ENCODE data around the gene TCF4. TPM values are rescaled to one million over a fixed set of nuclear protein-coding genes. Genes with fewer than 3 reads are reported as not detected.

The TCF4 gene
- polyA plus RNA-seq, 4 donors = 55.7 to 78.2 (median 72.4) TPM

DNA sequence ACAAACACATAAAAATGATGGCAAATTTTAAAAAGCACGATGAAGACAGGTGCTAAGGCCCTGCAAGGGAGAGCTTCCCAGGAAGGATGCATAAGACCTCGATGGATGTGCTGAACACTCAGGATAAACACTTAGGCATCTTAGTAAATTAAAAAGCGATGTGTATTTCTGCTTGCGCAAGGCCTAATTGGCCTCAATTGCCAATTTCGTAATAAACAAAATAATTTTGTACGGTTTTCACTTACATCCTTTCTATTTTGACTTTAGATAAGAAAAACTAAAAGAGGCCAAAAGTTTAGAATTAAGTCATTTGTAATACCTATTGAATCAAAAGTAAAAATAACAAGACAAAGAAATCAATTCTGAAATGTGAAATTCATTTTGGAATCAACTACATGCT lies 189.1 kb downstream of the TCF4 start:
- no peak for DNase-seq (ENCODE audit: low read depth in 4 of 4, low spot score in 3 of 4)

- no peak for DNase-seq (ENCODE audit: low read depth in 4 of 4, low spot score in 3 of 4)
These were observed 191.0 kb downstream of the TCF4 start for GRCh38 chr18:55396979-55397378.

GRCh38 chr18:55396267-55396905 lies 191.6 kb downstream of the TCF4 start:
- no peak for DNase-seq (ENCODE audit: low read depth in 4 of 4, low spot score in 3 of 4)

- no peak for DNase-seq (ENCODE audit: low read depth in 4 of 4, low spot score in 3 of 4)
These were observed 192.2 kb downstream of the TCF4 start for GRCh38 chr18:55395799-55396198.

- no peak for DNase-seq (ENCODE audit: low read depth in 4 of 4, low spot score in 3 of 4)
These were observed 197.1 kb downstream of the TCF4 start for GRCh38 chr18:55390898-55391297.

GRCh38 chr18:55387139-55387984 lies 200.6 kb downstream of the TCF4 start:
- peak in 1 of 4 donors; percentile 23 for DNase-seq (ENCODE audit: low read depth in 4 of 4, low spot score in 3 of 4)

- DNase-seq (ENCODE audit: low read depth in 4 of 4, low spot score in 3 of 4) = no peak
These were observed 201.4 kb downstream of the TCF4 start for GRCh38 chr18:55386545-55386944.

DNA sequence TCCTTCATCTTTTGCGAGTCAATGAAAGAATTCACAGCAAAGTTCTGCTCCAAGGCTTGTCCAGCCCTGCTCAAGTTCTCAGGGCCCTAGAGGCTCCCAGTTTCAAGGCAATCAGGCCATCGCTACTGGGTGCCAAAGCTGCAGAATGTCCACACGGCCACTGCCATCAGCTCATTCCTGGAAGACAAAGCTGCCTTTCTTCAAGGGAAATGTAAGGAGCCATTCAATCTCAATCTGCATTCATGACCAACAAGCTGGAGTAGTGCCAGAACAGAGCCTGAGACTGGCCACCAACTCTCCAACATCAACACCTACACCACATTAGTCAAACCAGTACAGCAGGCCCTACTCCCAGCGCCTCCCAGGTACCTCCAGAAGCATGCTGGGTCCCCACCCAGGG lies 202.2 kb downstream of the TCF4 start:
- no peak for DNase-seq (ENCODE audit: low read depth in 4 of 4, low spot score in 3 of 4)

DNA sequence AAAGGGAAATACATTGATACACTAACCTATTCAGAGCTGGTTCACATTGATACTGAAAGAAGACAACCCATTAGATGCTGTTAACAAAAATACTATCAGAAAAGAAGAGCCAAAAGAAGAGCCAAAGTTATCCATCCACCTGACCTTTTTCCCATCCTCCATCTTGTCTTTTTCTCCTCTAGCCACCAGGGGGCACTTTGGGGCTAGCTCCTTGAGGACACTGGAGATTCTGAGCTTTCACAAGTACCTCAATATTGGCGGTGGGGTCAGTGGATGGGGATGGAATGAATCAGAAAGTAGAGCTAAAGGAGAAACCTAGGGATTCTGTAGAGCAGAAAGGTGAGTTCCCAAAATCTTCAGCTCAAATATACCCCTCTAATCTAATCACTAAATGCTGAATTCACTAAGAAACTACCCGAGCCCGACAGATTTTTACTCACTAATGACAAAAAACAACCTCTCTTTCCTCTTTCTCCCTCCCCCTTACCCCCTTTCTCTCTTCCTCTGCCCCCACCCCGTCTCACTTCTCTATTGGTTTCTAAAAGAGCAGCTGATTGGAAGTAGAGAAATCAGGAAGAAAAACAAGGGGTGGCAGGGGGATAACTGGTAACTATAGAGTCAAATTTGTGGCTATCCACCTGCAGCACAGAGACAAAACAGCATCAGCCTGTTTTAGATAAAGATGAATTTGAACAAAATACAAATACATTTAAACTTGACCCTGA lies 203.3 kb downstream of the TCF4 start:
- DNase-seq (ENCODE audit: low read depth in 4 of 4, low spot score in 3 of 4) = no peak

- DNase-seq (ENCODE audit: low read depth in 4 of 4, low spot score in 3 of 4) = no peak
These were observed 203.9 kb downstream of the TCF4 start for GRCh38 chr18:55384115-55384514.

DNA sequence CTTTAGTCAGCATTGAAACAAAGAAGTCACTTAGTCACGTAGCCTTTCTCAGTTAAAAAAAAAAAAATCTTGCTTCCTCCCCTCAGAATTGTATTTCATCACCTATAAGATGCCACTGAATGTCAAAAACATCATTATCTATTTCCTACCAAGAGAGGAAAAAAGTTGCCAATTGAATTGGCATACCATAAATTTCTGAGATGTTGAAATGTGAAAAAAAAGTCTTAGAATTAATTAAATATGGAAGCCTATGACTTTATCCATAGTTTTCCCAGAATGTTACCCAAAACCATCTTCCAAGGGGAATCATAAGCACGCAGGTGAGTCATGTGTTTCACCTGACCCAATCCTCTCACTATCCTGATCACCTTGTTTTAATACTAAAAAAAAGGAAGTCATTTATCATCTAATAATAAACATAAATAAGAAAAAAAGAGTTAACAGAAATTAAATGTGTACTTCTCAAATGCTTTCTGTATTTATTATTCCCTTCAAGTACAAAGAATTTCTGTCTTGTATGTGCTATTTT lies 205.7 kb downstream of the TCF4 start:
- DNase-seq (ENCODE audit: low read depth in 4 of 4, low spot score in 3 of 4) = no peak

GRCh38 chr18:55381277-55381676 lies 206.7 kb downstream of the TCF4 start:
- DNase-seq (ENCODE audit: low read depth in 4 of 4, low spot score in 3 of 4) = no peak

DNA sequence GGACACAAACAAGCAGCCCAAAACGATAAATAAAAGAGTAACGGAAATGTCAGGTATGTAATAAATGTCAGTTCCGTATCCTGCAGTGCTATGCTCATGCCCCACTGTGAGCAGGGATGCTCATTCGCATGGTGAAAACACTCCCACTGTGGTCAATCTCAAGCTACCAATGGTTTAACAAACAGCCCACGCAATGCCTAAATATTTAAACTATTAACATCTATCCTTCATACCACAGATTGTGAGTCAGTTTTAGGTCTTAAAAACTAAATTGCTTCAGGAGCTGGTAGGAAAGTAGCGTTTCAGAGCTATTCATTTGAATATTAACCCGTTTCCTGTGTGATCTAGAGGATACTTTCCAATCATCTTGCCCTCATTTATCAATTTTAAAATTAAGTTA lies 207.4 kb downstream of the TCF4 start:
- no peak for DNase-seq (ENCODE audit: low read depth in 4 of 4, low spot score in 3 of 4)

- no peak for DNase-seq (ENCODE audit: low read depth in 4 of 4, low spot score in 3 of 4)
These were observed 211.6 kb downstream of the TCF4 start for GRCh38 chr18:55376387-55376786.

GRCh38 chr18:55375930-55376329 lies 212.1 kb downstream of the TCF4 start:
- DNase-seq (ENCODE audit: low read depth in 4 of 4, low spot score in 3 of 4) = no peak

DNA sequence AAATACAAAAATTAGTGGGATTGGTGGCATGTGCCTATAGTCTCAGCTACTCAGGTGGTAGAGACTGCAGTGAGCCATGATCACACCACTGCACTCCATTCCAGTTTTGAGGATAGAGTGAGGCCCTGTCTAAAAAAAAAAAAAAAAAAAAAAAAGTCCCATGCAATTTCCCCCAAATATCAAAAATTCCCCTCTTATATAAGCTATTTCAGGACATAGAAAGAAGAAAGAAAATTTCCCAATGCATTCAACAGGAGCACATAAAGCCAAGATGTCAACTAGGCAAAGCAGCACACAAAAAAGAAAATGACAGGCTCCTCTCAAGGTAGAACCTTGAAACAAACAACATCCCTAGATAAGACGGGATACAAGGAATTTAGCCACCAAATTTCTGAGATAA lies 213.3 kb downstream of the TCF4 start:
- no peak for DNase-seq (ENCODE audit: low read depth in 4 of 4, low spot score in 3 of 4)

GRCh38 chr18:55372209-55372608 lies 215.8 kb downstream of the TCF4 start:
- DNase-seq (ENCODE audit: low read depth in 4 of 4, low spot score in 3 of 4) = no peak

GRCh38 chr18:55370936-55371335 lies 217.1 kb downstream of the TCF4 start:
- DNase-seq (ENCODE audit: low read depth in 4 of 4, low spot score in 3 of 4) = no peak

GRCh38 chr18:55369346-55369745 lies 218.6 kb downstream of the TCF4 start:
- no peak for DNase-seq (ENCODE audit: low read depth in 4 of 4, low spot score in 3 of 4)

GRCh38 chr18:55365342-55365741 lies 222.7 kb downstream of the TCF4 start:
- DNase-seq (ENCODE audit: low read depth in 4 of 4, low spot score in 3 of 4) = no peak

DNA sequence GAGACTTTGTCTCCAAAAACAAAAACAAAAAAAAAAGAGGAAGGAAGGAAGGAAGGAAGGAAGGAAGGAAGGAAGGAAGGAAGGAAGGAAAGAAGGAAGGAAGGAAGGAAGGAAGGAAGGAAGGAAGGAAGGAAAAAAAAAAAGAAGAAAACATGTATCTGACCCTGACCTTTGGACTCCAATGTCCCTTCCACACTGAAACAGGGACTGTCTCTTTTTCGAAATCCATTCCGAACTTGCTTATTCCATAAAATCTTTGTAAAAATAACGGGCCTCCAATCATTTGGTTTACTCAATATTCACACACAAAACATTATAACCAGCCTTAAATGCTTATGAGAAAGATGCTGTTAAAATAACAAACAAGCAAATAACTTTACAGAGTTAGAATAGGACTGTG lies 225.7 kb downstream of the TCF4 start:
- DNase-seq (ENCODE audit: low read depth in 4 of 4, low spot score in 3 of 4) = no peak

Data from right renal pelvis (tissue), 4 donors.